GM23338 (cell line): ENCODE data around the gene NECTIN1.

ENCODE experiments used
- CREB1 ChIP-seq: fragments of 250-450 bp; sonication (Bioruptor Pico); IDR thresholded peaks from 2 replicates; pipeline ENCODE4 v1.5.0; 2020; ENCODE audit warnings: low read depth, mild to moderate bottlenecking, moderate library complexity
- EZH2 ChIP-seq: fragments of 200-600 bp; sonication (generic); IDR thresholded peaks from one replicate; pipeline ENCODE4 v1.8.0; 2017; ENCODE audit warnings: antibody characterized with exemption, mild to moderate bottlenecking, low read depth; ENCODE audit not compliant: unreplicated experiment
- EZH2phosphoT487 ChIP-seq: fragments of 200-600 bp; sonication (generic); IDR thresholded peaks from one replicate; pipeline ENCODE4 v1.8.1; 2018; ENCODE audit warnings: antibody characterized with exemption; ENCODE audit not compliant: unreplicated experiment
- JUNB ChIP-seq: IDR thresholded peaks from one replicate; pipeline ENCODE4 v1.6.1; 2016; ENCODE audit warnings: antibody characterized with exemption; ENCODE audit not compliant: unreplicated experiment
- NANOG ChIP-seq: IDR thresholded peaks from 2 replicates; pipeline ENCODE4 v1.6.1; 2016; ENCODE audit warnings: antibody characterized with exemption, borderline replicate concordance
- POLR2AphosphoS5 ChIP-seq: IDR thresholded peaks from 2 replicates; pipeline ENCODE4 v1.6.1; 2016; ENCODE audit warnings: antibody characterized with exemption, low read depth
- STAT1 ChIP-seq: IDR thresholded peaks from one replicate; pipeline ENCODE4 v1.6.1; 2016; ENCODE audit warnings: antibody characterized with exemption; ENCODE audit not compliant: unreplicated experiment
- ZNF114 ChIP-seq: fragments of 250-450 bp; sonication (Bioruptor Pico); IDR thresholded peaks from 2 replicates; pipeline ENCODE4 v1.5.0; 2020; ENCODE audit warnings: mild to moderate bottlenecking, moderate library complexity
- ZNF331 ChIP-seq: fragments of 250-450 bp; sonication (Bioruptor Pico); IDR thresholded peaks from 2 replicates; pipeline ENCODE4 v1.5.0; 2020; ENCODE audit warnings: low read depth, mild to moderate bottlenecking, moderate library complexity
- TF ChIP-seq, protein P1 (sequence below), 2 experiments: fragments of 200-600 bp in 1 of 2; sonication (generic) in 1 of 2; conservative IDR thresholded peaks; 2 replicates each; pipeline versions ENCODE4 v1.5.1 to v1.6.1; 2016 to 2017; ENCODE audit warnings: antibody characterized with exemption in 2 of 2, low read depth in 2 of 2, mild to moderate bottlenecking in 2 of 2, moderate library complexity in 1 of 2
- TF ChIP-seq, protein P2 (sequence below): IDR thresholded peaks from one replicate; pipeline ENCODE4 v1.6.1; 2018; ENCODE audit warnings: antibody characterized with exemption; ENCODE audit not compliant: unreplicated experiment
- TF ChIP-seq, protein P3 (sequence below): IDR thresholded peaks from 2 replicates; pipeline ENCODE4 v1.6.1; 2016; ENCODE audit warnings: antibody characterized with exemption
- TF ChIP-seq, protein P4 (sequence below): fragments of 250-450 bp; sonication (Bioruptor Pico); IDR thresholded peaks from 2 replicates; pipeline ENCODE4 v1.5.0; 2020; ENCODE audit warnings: mild to moderate bottlenecking, moderate library complexity

DNA sequence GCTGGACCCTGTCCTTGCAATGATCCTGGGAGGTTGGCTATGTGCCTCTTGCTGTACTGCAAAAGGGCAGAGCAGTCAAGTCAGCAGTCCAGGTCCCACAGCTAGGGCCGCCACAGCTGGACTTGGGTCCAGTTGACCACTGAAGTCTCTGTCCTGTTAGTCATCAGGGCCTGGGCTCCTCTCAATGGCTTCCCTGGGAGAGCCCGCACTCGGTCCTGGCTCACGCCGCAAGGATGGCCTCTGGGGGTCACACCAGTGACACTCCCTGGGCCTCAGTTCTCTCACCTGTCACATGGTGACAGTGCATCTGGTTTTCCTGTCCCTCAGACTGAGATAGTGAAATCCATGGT is 85.1 kb downstream of the NECTIN1 start:
- TF ChIP-seq, protein P1, sequence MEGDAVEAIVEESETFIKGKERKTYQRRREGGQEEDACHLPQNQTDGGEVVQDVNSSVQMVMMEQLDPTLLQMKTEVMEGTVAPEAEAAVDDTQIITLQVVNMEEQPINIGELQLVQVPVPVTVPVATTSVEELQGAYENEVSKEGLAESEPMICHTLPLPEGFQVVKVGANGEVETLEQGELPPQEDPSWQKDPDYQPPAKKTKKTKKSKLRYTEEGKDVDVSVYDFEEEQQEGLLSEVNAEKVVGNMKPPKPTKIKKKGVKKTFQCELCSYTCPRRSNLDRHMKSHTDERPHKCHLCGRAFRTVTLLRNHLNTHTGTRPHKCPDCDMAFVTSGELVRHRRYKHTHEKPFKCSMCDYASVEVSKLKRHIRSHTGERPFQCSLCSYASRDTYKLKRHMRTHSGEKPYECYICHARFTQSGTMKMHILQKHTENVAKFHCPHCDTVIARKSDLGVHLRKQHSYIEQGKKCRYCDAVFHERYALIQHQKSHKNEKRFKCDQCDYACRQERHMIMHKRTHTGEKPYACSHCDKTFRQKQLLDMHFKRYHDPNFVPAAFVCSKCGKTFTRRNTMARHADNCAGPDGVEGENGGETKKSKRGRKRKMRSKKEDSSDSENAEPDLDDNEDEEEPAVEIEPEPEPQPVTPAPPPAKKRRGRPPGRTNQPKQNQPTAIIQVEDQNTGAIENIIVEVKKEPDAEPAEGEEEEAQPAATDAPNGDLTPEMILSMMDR (conservative IDR thresholded peaks at IDR 0.05; ENCODE audit: low read depth in 2 of 2) = no peak
- TF ChIP-seq EZH2 (no peak), POLR2AphosphoS5 (no peak), NANOG (no peak), STAT1 (no peak), EZH2phosphoT487 (no peak), CREB1 (CRISPR knock-in tag) (no peak), ZNF331 (CRISPR knock-in tag) (no peak), JUNB (no peak), ZNF114 (no peak)
- TF ChIP-seq, protein P2, sequence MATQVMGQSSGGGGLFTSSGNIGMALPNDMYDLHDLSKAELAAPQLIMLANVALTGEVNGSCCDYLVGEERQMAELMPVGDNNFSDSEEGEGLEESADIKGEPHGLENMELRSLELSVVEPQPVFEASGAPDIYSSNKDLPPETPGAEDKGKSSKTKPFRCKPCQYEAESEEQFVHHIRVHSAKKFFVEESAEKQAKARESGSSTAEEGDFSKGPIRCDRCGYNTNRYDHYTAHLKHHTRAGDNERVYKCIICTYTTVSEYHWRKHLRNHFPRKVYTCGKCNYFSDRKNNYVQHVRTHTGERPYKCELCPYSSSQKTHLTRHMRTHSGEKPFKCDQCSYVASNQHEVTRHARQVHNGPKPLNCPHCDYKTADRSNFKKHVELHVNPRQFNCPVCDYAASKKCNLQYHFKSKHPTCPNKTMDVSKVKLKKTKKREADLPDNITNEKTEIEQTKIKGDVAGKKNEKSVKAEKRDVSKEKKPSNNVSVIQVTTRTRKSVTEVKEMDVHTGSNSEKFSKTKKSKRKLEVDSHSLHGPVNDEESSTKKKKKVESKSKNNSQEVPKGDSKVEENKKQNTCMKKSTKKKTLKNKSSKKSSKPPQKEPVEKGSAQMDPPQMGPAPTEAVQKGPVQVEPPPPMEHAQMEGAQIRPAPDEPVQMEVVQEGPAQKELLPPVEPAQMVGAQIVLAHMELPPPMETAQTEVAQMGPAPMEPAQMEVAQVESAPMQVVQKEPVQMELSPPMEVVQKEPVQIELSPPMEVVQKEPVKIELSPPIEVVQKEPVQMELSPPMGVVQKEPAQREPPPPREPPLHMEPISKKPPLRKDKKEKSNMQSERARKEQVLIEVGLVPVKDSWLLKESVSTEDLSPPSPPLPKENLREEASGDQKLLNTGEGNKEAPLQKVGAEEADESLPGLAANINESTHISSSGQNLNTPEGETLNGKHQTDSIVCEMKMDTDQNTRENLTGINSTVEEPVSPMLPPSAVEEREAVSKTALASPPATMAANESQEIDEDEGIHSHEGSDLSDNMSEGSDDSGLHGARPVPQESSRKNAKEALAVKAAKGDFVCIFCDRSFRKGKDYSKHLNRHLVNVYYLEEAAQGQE = no peak
- TF ChIP-seq, protein P3, sequence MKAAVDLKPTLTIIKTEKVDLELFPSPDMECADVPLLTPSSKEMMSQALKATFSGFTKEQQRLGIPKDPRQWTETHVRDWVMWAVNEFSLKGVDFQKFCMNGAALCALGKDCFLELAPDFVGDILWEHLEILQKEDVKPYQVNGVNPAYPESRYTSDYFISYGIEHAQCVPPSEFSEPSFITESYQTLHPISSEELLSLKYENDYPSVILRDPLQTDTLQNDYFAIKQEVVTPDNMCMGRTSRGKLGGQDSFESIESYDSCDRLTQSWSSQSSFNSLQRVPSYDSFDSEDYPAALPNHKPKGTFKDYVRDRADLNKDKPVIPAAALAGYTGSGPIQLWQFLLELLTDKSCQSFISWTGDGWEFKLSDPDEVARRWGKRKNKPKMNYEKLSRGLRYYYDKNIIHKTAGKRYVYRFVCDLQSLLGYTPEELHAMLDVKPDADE = no peak
- TF ChIP-seq, protein P4, sequence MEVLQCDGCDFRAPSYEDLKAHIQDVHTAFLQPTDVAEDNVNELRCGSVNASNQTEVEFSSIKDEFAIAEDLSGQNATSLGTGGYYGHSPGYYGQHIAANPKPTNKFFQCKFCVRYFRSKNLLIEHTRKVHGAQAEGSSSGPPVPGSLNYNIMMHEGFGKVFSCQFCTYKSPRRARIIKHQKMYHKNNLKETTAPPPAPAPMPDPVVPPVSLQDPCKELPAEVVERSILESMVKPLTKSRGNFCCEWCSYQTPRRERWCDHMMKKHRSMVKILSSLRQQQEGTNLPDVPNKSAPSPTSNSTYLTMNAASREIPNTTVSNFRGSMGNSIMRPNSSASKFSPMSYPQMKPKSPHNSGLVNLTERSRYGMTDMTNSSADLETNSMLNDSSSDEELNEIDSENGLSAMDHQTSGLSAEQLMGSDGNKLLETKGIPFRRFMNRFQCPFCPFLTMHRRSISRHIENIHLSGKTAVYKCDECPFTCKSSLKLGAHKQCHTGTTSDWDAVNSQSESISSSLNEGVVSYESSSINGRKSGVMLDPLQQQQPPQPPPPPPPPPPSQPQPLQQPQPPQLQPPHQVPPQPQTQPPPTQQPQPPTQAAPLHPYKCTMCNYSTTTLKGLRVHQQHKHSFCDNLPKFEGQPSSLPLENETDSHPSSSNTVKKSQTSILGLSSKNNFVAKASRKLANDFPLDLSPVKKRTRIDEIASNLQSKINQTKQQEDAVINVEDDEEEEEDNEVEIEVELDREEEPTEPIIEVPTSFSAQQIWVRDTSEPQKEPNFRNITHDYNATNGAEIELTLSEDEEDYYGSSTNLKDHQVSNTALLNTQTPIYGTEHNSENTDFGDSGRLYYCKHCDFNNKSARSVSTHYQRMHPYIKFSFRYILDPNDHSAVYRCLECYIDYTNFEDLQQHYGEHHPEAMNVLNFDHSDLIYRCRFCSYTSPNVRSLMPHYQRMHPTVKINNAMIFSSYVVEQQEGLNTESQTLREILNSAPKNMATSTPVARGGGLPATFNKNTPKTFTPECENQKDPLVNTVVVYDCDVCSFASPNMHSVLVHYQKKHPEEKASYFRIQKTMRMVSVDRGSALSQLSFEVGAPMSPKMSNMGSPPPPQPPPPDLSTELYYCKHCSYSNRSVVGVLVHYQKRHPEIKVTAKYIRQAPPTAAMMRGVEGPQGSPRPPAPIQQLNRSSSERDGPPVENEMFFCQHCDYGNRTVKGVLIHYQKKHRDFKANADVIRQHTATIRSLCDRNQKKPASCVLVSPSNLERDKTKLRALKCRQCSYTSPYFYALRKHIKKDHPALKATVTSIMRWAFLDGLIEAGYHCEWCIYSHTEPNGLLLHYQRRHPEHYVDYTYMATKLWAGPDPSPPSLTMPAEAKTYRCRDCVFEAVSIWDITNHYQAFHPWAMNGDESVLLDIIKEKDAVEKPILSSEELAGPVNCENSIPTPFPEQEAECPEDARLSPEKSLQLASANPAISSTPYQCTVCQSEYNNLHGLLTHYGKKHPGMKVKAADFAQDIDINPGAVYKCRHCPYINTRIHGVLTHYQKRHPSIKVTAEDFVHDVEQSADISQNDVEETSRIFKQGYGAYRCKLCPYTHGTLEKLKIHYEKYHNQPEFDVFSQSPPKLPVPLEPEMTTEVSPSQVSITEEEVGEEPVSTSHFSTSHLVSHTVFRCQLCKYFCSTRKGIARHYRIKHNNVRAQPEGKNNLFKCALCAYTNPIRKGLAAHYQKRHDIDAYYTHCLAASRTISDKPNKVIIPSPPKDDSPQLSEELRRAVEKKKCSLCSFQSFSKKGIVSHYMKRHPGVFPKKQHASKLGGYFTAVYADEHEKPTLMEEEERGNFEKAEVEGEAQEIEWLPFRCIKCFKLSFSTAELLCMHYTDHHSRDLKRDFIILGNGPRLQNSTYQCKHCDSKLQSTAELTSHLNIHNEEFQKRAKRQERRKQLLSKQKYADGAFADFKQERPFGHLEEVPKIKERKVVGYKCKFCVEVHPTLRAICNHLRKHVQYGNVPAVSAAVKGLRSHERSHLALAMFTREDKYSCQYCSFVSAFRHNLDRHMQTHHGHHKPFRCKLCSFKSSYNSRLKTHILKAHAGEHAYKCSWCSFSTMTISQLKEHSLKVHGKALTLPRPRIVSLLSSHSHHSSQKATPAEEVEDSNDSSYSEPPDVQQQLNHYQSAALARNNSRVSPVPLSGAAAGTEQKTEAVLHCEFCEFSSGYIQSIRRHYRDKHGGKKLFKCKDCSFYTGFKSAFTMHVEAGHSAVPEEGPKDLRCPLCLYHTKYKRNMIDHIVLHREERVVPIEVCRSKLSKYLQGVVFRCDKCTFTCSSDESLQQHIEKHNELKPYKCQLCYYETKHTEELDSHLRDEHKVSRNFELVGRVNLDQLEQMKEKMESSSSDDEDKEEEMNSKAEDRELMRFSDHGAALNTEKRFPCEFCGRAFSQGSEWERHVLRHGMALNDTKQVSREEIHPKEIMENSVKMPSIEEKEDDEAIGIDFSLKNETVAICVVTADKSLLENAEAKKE (CRISPR knock-in tag) = no peak
